Myocyte (in vitro differentiated cells): ENCODE results near the gene ARMH2. TPM values are rescaled to one million over a fixed set of nuclear protein-coding genes. Genes with fewer than 3 reads are reported as not detected.
A peak's percentile ranks its signal among the peaks of the same experiment; 100 is the strongest.

Experiments used
- DNase-seq: peaks from one replicate; pipeline ENCODE4 v3.0.0-alpha.2; 2012; ENCODE audit warnings: low read depth
- total RNA-seq: library from RNA; depleted of rRNA; stranded (reverse); fragments of >200 nt; gene quantifications from 2 replicates; pipeline ENCODE4 v1.2.3, GENCODE V29; 2014

ARMH2 gene
- total RNA-seq, 1 donor from 2014 or later = not detected

DNA sequence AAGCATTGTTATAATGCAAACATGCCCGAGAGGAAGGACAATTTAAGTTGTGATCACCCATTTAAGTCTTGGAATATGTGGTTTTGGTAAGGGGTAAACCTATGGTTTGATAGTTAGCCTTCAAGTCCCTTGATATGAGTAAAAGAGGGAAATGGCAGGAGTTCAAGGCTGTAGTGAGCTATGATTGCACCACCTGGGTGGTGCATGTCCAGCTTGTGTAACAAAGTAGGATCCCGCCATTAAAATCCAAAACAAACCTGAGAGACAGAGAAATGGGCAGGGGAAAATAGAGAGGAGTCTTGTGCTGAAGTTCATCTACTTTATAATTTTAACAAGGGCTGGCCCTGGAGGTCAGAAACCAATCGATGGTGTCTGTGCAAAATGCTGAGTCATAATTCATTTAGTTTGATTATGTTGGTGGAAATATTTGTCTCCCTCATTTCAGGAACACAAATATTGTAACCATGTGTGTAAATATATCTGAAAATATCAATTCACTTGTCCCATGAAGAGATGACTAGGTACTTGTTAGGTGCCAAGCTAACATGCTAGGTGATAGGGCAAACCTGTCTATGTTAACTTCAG, 23.2 kb upstream of the ARMH2 start:
- no peak for DNase-seq

- DNase-seq = no peak
Observed at GRCh38 chr6:24818346-24818745, 19.6 kb upstream of the ARMH2 start.

DNA sequence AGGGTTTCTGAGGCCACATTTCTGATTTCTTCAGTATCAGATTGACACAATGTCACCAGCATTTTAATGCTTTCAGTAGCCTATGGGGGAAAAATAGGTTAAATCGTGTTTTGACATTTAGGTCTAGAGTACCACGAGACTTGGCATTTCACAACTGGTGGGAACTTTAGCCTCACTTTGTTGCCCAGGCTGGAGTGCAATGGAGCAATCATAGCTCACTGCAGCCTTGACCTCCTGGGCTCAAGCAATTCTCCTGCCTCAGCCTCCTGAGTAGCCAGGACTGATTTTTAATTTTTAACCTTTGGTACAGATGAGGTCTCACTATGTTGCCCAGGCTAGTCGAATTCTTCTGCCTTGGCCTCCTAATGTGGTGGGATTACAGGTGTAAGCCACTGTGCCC, 11.0 kb upstream of the ARMH2 start:
- no peak for DNase-seq

- no peak for DNase-seq
Observed at GRCh38 chr6:24807584-24807983, 8.9 kb upstream of the ARMH2 start.

DNA sequence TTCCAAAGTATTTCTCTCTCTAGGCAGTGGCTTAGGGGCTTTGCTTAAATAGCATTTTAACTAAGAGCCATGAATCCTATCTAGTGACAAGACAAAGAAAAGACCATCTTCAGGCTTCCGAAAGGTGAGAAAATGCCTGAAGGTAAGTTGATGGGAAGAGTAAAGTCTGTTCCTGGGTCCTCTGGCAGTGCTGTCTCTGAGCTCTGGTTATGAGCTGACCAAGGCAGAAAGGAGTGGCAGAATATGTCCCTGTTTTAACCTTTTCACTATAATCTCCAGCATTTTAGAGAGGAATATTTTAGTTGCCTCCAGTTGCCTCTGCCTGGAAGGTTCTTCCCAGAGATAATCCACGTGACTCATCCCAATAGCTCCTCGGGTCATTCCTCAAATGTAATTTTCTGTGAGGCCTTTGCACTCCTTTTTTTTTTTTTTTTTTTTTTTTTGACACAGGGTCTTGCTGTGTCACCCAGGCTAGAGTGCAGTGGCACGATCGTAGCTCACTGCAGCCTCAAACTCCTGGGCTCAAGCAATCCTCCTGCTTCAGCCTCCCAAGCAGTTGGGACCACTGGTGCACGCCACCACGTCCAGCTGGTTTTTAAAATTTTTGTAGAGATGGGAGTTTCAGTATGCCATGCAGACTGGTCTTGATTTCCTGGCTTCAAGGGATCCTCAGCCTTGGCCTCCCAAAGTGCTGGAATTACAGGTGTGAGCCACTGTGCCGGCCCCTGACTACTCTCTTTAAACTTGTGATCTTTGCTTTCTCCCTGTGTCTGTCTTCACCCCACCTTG, 3.7 kb upstream of the ARMH2 start:
- peak; percentile 13 for DNase-seq

- peak; percentile 12 for DNase-seq
Observed at GRCh38 chr6:24799541-24799915, 811 bp upstream of the ARMH2 start.

GRCh38 chr6:24797596-24798216, 1.0 kb downstream of the ARMH2 start:
- DNase-seq = no peak

DNA sequence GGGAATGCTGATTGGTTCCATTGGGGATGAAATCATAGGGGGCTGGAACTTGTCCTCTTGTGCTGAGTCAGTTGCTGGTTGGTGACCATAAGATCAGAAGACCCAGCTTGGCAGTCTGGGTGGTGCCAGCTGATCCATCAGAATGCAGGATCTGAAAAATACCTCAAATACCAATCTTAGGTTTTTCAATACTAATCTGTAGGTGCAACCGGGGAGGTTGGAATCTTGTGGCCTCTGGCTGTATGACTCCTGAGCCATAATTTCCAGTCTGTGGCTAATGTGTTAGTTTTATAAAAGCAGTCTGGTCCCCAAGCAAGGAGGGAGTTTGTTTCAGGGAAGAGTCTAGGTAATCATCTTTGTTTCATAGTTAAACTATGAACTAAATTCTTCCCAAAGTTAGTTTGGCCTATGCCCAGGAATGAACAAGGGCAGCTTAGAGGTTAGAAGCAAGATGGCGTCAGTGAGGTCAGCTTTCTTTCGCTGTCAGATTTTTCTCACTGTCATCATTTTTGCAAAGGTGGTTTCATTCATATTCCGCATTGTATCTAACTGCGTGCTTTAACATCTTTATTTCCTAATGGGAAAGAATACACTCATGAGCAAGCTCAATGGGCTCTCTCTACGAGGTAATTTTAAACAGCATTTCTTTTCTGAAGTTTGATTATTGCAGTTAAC, 2.0 kb downstream of the ARMH2 start:
- DNase-seq = no peak

GRCh38 chr6:24795106-24795505, 3.6 kb downstream of the ARMH2 start:
- DNase-seq = no peak

- no peak for DNase-seq
Observed at GRCh38 chr6:24788031-24788665, 10.6 kb downstream of the ARMH2 start.

DNA sequence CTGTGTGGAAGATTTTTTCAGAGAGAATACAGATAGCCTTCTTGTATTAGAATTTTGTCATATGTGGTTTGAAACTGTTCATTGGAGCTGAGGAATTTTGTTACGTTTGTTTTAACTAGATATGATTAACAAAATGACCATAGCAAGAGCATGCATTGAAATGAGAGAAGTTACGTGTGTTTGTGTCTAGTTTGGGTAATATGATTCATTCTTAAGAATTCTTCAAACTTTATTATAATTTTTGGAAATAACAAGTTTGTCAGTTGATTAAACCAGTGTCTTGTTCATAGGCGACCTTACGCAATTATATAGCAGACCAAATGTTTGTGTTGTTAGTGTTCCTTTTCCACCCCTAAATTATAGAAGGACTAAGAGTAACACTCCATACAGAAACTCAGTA, 18.5 kb downstream of the ARMH2 start:
- no peak for DNase-seq

- no peak for DNase-seq
Observed at GRCh38 chr6:24779416-24780016, 19.2 kb downstream of the ARMH2 start.

DNA sequence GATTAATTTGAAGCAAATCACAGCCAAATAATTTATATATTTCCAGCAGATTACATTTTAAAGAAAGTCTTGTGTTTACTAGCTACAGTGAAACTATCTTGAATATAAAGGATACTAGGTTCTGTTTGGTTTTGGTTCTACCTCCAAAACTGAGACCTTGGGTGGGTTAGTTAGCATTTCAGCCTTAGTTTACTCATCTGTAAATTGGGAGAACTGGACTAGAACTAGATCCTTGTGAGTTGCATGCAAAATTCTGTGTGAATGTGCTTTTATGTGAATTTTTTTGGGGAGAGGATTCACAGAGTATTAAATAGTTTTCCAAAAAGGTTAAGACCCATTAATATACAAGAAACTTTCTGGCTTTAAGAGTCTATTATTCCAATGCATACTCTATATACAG, 19.8 kb downstream of the ARMH2 start:
- no peak for DNase-seq

- no peak for DNase-seq
Observed at GRCh38 chr6:24778121-24778520, 20.6 kb downstream of the ARMH2 start.

GRCh38 chr6:24777227-24777626, 21.5 kb downstream of the ARMH2 start:
- no peak for DNase-seq

- DNase-seq = no peak
Observed at GRCh38 chr6:24775520-24776058, 23.1 kb downstream of the ARMH2 start.

GRCh38 chr6:24774696-24775519, 23.8 kb downstream of the ARMH2 start, which contains the start of gene GMNN:
Gene GMNN, plus strand, starts transcription at chr6:24774937. Its CDS starts 2,310 bp downstream, at chr6:24777247.
- DNase-seq = peak; percentile 97

GRCh38 chr6:24768361-24768760, 30.4 kb downstream of the ARMH2 start:
- peak; percentile 12 for DNase-seq

- peak; percentile 40 for DNase-seq
Observed at GRCh38 chr6:24766680-24767462, 31.8 kb downstream of the ARMH2 start.
